ENCODE results near the gene EP400.
A peak's percentile ranks its signal among the peaks of the same experiment; 100 is the strongest.

Gene EP400

DNA sequence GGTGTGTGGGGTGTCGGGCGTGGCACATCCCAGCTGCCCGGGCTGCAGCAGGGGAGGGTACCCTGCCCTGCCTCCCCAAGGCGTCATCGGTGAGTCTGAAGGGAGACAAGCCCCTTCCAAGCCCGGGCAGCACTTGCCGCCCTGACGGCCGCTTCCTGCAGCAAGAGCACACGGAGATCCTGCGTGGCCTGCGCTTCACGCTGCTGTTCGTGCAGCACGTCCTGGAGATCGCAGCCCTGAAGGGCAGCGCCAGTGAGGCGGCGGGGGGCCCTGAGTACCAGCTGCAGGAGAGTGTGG lies 30.7 kb upstream of the EP400 start:
- peaks cover 0 to 83% (median 76%) of the 10 kb centered on the region in 5 donors for H3K36me3 ChIP-seq (ENCODE audit: control insufficient read depth in 5 of 5, insufficient read depth in 5 of 5, low read length in 5 of 5)

DNA sequence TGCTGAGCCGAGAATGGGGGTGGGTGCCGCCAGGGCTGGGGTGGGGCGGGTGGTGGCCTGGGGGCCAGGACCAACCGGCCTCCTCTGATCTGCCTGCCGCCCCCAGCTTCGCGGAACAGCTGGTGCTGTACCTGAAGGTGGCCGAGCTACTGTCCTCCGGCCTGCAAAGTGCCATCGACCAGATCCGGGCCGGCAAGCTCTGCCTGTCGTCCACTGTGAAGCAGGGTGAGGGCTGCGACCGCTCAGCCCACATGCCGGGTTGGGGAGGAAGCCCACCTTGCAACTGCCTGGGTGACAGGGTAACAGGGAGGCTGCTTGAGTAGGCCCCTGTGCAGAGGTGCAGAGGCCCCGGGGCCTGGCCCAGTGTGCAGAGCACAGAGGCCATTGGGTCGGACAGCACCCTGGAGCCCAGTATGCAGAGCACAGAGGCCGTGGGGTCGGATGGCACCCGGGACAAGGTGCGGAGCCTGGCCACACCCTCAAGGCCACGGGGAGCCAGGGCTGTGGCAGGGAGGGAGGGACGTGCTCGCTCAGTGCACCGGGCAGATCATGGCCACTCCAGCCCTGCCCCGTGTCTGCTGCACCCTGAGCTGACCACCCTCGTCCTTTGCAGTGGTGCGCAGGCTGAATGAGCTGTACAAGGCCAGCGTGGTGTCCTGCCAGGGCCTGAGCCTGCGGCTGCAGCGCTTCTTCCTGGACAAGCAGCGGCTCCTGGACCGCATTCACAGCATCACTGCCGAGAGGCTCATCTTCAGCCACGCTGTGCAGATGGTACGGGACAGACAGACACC lies 30.2 kb upstream of the EP400 start:
- Histone ChIP-seq H3K4me3 (ENCODE audit: low read depth in 1 of 5, low read length in 5 of 5) (no peak overlapping the region), H3K4me1 (ENCODE audit: control insufficient read depth in 5 of 5, insufficient read depth in 5 of 5, low read length in 5 of 5) (peaks cover 0 to 7% (median 5%) of the 10 kb centered on the region in 5 donors), H3K27me3 (ENCODE audit: control insufficient read depth in 5 of 5, insufficient read depth in 4 of 5, low read length in 5 of 5) (no peaks in the 10 kb centered on the region), H3K9me3 (ENCODE audit: control insufficient read depth in 5 of 5, low read length in 5 of 5) (no peaks in the 10 kb centered on the region), H3K9ac (ENCODE audit: low read length in 5 of 5) (no peak overlapping the region), H3K36me3 (ENCODE audit: control insufficient read depth in 5 of 5, insufficient read depth in 5 of 5, low read length in 5 of 5) (peaks cover 0 to 77% (median 70%) of the 10 kb centered on the region in 5 donors), H3K27ac (ENCODE audit: low read depth, low read length) (no peak overlapping the region)

More for the DNA sequence above, 30.7 kb upstream of the EP400 start:
- H3K9ac ChIP-seq (ENCODE audit: low read length in 5 of 5) = no peak overlapping the region
- no peak overlapping the region for H3K27ac ChIP-seq (ENCODE audit: low read depth, low read length)
- no peaks in the 10 kb centered on the region for H3K9me3 ChIP-seq (ENCODE audit: control insufficient read depth in 5 of 5, low read length in 5 of 5)
- no peak overlapping the region for H3K4me3 ChIP-seq (ENCODE audit: low read depth in 1 of 5, low read length in 5 of 5)
- no peaks in the 10 kb centered on the region for H3K27me3 ChIP-seq (ENCODE audit: control insufficient read depth in 5 of 5, insufficient read depth in 4 of 5, low read length in 5 of 5)
- H3K4me1 ChIP-seq (ENCODE audit: control insufficient read depth in 5 of 5, insufficient read depth in 5 of 5, low read length in 5 of 5) = peaks cover 0 to 2% (median 0%) of the 10 kb centered on the region in 5 donors

DNA sequence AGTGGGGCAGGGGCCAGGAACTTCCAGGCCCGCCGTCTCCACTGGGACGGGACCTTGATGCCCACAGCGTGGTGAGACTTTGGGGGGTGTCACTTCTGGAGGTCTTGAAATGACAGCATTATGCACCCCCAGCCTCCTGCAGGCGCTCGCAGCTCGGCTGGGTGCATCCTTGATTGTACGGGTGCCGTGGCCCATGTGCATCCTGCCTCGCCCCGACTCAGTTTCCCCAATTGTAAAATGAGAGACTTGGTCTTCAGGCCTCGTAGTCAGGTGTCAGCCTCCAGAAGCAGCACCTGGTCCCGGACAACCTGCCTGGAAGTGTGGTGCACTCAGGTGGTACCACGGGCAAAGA lies 29.6 kb upstream of the EP400 start:
- Histone ChIP-seq H3K9me3 (ENCODE audit: control insufficient read depth in 5 of 5, low read length in 5 of 5) (no peaks in the 10 kb centered on the region), H3K36me3 (ENCODE audit: control insufficient read depth in 5 of 5, insufficient read depth in 5 of 5, low read length in 5 of 5) (peaks cover 0 to 71% (median 64%) of the 10 kb centered on the region in 5 donors), H3K4me3 (ENCODE audit: low read depth in 1 of 5, low read length in 5 of 5) (no peak overlapping the region), H3K27me3 (ENCODE audit: control insufficient read depth in 5 of 5, insufficient read depth in 4 of 5, low read length in 5 of 5) (no peaks in the 10 kb centered on the region), H3K9ac (ENCODE audit: low read length in 5 of 5) (no peak overlapping the region), H3K27ac (ENCODE audit: low read depth, low read length) (no peak overlapping the region), H3K4me1 (ENCODE audit: control insufficient read depth in 5 of 5, insufficient read depth in 5 of 5, low read length in 5 of 5) (peaks cover 0 to 11% (median 10%) of the 10 kb centered on the region in 5 donors)

DNA sequence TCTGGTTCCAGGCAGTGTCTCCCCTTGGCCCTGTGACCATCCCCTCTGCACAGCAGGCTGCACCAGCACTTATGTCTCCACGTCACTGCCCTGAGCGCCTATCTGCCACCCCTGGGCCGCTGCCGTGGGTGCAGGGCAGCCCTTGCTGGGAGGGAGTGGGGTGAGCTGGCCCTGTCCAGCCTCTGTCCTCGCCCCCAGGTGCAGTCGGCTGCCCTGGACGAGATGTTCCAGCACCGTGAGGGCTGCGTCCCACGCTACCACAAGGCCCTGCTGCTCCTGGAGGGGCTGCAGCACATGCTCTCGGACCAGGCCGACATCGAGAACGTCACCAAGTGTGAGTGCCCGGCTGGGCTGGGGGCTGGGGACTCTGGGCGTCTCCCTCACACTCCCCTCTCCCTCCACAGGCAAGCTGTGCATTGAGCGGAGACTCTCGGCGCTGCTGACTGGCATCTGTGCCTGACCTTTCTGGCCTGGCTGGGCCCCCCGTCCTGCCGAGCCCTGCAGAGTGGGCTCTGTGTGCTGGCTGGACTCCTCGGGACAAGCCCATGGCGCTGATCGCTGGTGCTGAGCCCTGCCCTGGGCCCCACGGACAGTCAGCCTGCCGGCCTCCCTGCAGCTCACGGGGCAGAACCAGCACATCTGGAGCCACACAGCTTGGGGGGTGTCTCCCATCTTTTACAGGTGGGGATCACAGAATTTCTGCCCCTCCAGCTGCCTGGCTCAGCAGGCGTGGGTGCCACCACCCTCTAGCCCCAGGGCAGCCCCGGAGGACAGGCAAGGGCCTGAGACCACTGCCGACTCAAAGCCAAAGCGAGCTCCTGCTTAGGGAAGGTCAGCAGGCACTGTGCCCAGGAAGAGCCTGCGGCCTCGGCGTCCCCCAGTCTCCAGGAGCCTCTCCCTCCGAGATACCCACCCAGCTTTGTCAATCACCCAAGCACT lies 28.6 kb upstream of the EP400 start:
- H3K27me3 ChIP-seq (ENCODE audit: control insufficient read depth in 5 of 5, insufficient read depth in 4 of 5, low read length in 5 of 5) = no peaks in the 10 kb centered on the region

DNA sequence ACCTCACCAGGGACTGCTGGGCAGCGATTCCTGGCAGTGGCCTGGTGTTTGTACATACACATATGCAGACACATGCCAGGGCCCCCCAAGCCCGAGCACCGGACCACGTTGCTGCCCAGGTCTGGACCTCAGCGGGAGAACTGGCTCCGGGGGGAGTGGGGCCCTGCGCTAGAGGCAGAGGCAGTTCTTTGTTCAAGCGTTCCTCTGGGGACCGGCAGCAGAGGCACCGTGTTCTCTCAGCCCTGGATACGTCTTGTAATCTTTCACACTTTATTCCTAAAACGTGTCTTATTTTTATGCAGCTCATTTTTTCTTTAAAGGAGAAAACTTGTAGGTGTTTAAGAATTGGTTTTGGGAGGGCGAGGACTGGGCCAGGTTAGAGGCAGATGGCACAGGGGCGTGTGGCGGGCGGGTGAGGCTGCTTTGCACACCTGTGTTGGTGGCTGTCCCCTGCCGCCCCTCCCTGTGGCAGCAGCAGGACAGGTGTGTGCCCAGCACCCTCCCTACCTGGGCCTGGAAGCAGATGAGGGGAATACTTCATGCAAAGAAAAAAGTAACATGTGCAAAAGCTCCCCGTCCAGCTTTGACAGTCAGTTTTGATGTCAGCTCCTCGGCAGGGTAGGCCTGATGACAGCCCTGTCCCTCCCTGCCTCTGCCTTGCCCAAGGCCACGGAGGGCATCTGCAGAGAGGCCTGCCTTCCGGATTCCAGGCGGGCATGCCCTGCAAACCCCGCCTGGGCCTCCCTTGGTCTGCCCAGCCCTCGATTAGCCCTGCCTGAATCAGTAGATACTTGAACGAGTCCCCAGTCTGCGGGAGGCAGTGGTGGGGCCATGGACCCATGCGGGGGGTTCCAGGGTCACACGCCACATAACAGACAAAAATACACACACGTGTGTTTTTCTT lies 27.6 kb upstream of the EP400 start:
- no peak overlapping the region for H3K27ac ChIP-seq (ENCODE audit: low read depth, low read length)
- H3K36me3 ChIP-seq (ENCODE audit: control insufficient read depth in 5 of 5, insufficient read depth in 5 of 5, low read length in 5 of 5) = peaks cover 0 to 54% (median 47%) of the 10 kb centered on the region in 5 donors
- no peak overlapping the region for H3K9ac ChIP-seq (ENCODE audit: low read length in 5 of 5)
- H3K4me3 ChIP-seq (ENCODE audit: low read depth in 1 of 5, low read length in 5 of 5) = no peak overlapping the region
- peaks cover 0 to 11% (median 10%) of the 10 kb centered on the region in 5 donors for H3K4me1 ChIP-seq (ENCODE audit: control insufficient read depth in 5 of 5, insufficient read depth in 5 of 5, low read length in 5 of 5)
- no peaks in the 10 kb centered on the region for H3K9me3 ChIP-seq (ENCODE audit: control insufficient read depth in 5 of 5, low read length in 5 of 5)
- H3K27me3 ChIP-seq (ENCODE audit: control insufficient read depth in 5 of 5, insufficient read depth in 4 of 5, low read length in 5 of 5) = no peaks in the 10 kb centered on the region

More for the DNA sequence above, 28.6 kb upstream of the EP400 start:
- no peak overlapping the region for H3K4me3 ChIP-seq (ENCODE audit: low read depth in 1 of 5, low read length in 5 of 5)
- peaks cover 0 to 61% (median 54%) of the 10 kb centered on the region in 5 donors for H3K36me3 ChIP-seq (ENCODE audit: control insufficient read depth in 5 of 5, insufficient read depth in 5 of 5, low read length in 5 of 5)
- H3K9ac ChIP-seq (ENCODE audit: low read length in 5 of 5) = no peak overlapping the region
- no peaks in the 10 kb centered on the region for H3K9me3 ChIP-seq (ENCODE audit: control insufficient read depth in 5 of 5, low read length in 5 of 5)
- no peak overlapping the region for H3K27ac ChIP-seq (ENCODE audit: low read depth, low read length)
- peaks cover 0 to 11% (median 10%) of the 10 kb centered on the region in 5 donors for H3K4me1 ChIP-seq (ENCODE audit: control insufficient read depth in 5 of 5, insufficient read depth in 5 of 5, low read length in 5 of 5)

- peaks cover 0 to 11% (median 10%) of the 10 kb centered on the region in 5 donors for H3K4me1 ChIP-seq (ENCODE audit: control insufficient read depth in 5 of 5, insufficient read depth in 5 of 5, low read length in 5 of 5)
- H3K9me3 ChIP-seq (ENCODE audit: control insufficient read depth in 5 of 5, low read length in 5 of 5) = no peaks in the 10 kb centered on the region
- H3K27me3 ChIP-seq (ENCODE audit: control insufficient read depth in 5 of 5, insufficient read depth in 4 of 5, low read length in 5 of 5) = no peaks in the 10 kb centered on the region
- no peak overlapping the region for H3K9ac ChIP-seq (ENCODE audit: low read length in 5 of 5)
- no peak overlapping the region for H3K4me3 ChIP-seq (ENCODE audit: low read depth in 1 of 5, low read length in 5 of 5)
- peaks cover 0 to 48% (median 41%) of the 10 kb centered on the region in 5 donors for H3K36me3 ChIP-seq (ENCODE audit: control insufficient read depth in 5 of 5, insufficient read depth in 5 of 5, low read length in 5 of 5)
- no peak overlapping the region for H3K27ac ChIP-seq (ENCODE audit: low read depth, low read length)
Measured at GRCh38 chr12:131922772-131923171, 27.0 kb upstream of the EP400 start.

DNA sequence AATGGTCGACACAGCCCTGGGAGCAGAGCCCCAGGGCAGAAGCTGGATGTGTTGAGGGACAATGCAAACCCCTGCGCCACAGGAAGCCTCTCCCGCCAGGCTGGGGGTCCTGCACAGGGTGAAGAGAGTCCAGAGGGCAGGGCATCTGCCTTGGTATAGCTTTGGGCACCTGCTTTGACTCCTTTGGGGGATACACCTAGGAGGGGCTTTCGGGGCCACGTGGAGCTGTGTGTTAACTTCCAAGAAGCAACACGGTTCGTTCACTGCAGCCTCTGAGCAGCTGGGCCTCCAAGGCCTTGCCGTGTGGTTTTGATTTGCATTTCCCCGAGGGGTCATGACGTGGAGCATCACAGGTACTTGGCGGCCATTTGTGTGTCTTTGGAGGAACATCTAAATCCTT lies 26.5 kb upstream of the EP400 start:
- H3K27ac ChIP-seq (ENCODE audit: low read depth, low read length) = no peak overlapping the region

DNA sequence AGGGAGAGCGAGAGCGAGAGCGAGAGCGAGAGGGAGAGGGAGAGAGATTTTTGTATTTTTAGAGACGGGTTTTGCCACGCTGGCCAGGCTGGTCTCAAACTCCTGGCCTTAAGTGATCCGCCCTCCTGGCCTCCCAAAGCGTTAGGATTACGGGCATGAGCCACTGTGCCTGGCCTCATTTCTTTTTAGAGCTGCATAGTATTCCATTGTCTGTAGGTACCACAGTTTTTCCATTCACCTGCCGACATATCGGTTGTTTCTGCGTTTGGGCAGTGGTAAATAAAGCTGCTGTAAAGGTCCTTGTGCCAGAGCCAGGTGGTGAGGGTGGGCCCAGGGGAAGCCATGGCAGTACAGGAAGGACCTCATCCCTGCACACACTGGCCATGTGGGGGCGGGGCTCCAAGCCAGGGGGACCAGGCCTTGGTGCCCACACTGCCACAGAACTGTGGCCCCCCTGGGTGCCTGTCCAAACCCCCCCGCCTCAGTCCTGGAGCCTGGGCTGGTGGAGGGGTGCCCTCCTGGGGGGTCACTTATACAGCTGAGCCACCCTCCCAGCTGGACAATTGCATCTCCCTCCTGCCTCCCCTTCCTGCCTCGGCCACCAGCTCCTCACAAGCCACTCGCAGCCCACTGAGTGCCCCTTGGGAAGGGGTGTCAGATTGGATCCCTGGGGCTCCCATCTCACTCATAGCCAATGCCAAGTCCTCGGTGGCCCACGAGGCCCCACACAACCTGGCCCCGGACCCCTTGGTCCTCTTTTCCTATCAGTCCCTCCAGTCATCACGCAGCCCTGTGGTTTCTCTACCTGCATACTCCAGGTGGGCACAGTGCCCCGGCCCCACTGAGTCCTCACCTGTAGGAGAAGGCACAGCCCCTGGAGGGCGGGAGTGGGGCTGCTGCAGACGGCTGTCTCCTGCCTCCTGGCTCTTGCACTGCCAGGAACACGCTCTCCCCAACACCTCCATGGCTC lies 22.3 kb upstream of the EP400 start:
- Histone ChIP-seq H3K9ac (ENCODE audit: low read length in 5 of 5) (no peak overlapping the region), H3K4me1 (ENCODE audit: control insufficient read depth in 5 of 5, insufficient read depth in 5 of 5, low read length in 5 of 5) (peaks cover 0 to 30% (median 28%) of the 10 kb centered on the region in 5 donors), H3K27me3 (ENCODE audit: control insufficient read depth in 5 of 5, insufficient read depth in 4 of 5, low read length in 5 of 5) (no peaks in the 10 kb centered on the region), H3K9me3 (ENCODE audit: control insufficient read depth in 5 of 5, low read length in 5 of 5) (no peaks in the 10 kb centered on the region), H3K27ac (ENCODE audit: low read depth, low read length) (no peak overlapping the region), H3K36me3 (ENCODE audit: control insufficient read depth in 5 of 5, insufficient read depth in 5 of 5, low read length in 5 of 5) (peaks cover 0 to 11% (median 7%) of the 10 kb centered on the region in 5 donors), H3K4me3 (ENCODE audit: low read depth in 1 of 5, low read length in 5 of 5) (peak overlapping the region in 1 of 5 donors; percentile 22)

More for the DNA sequence above, 26.5 kb upstream of the EP400 start:
- no peaks in the 10 kb centered on the region for H3K27me3 ChIP-seq (ENCODE audit: control insufficient read depth in 5 of 5, insufficient read depth in 4 of 5, low read length in 5 of 5)
- no peaks in the 10 kb centered on the region for H3K9me3 ChIP-seq (ENCODE audit: control insufficient read depth in 5 of 5, low read length in 5 of 5)
- no peak overlapping the region for H3K4me3 ChIP-seq (ENCODE audit: low read depth in 1 of 5, low read length in 5 of 5)
- H3K4me1 ChIP-seq (ENCODE audit: control insufficient read depth in 5 of 5, insufficient read depth in 5 of 5, low read length in 5 of 5) = peaks cover 0 to 11% (median 10%) of the 10 kb centered on the region in 5 donors
- peaks cover 0 to 44% (median 36%) of the 10 kb centered on the region in 5 donors for H3K36me3 ChIP-seq (ENCODE audit: control insufficient read depth in 5 of 5, insufficient read depth in 5 of 5, low read length in 5 of 5)
- H3K9ac ChIP-seq (ENCODE audit: low read length in 5 of 5) = no peak overlapping the region
